Endothelial cell of umbilical vein (primary cell): ENCODE results near the gene VAT1. TPM values are rescaled to one million over a fixed set of nuclear protein-coding genes. Genes with fewer than 3 reads are reported as not detected.

Experiments used
- BruUV-seq: library from RNA; stranded (reverse); fragments of 400-500 nt; replicated peaks from 2 replicates; lab custom pipeline; 2021; lab: Mats Ljungman, UMichigan
- CTCF ChIA-PET: fragments of 300-600, 350-600 bp; sonication (Branson Sonifier 250); formaldehyde crosslinking; loops from one replicate; lab custom pipeline; 2021; ENCODE audit warnings: antibody characterized with exemption, inconsistent platforms; lab: Charles Lee
- POLR2A ChIA-PET: fragments of 300-600, 350-600 bp; sonication (Branson Sonifier 250); formaldehyde crosslinking; loops from one replicate; lab custom pipeline; 2021; ENCODE audit warnings: antibody characterized with exemption, inconsistent platforms; lab: Charles Lee
- DNase-seq: peaks from one replicate; pipeline ENCODE4 v3.0.0-alpha.2; 2011; ENCODE audit warnings: low read depth, low spot score
- FAIRE-seq: peaks from 2 replicates; lab custom pipeline; 2011; peaks lifted over from hg19 to GRCh38; lab: Jason Lieb, UNC
- H2AFZ ChIP-seq: 2 replicates; pipeline ENCODE4 v1.6.0; 2012; ENCODE audit warnings: low read depth, low read length, control low read depth, inconsistent platforms
- H3K27ac ChIP-seq: 2 replicates; pipeline ENCODE4 v1.5.1; 2011; ENCODE audit warnings: low read depth, mild to moderate bottlenecking, control low read depth, low read length, moderate library complexity; ENCODE audit not compliant: insufficient read depth
- H3K27me3 ChIP-seq, 2 experiments: 2 replicates each; pipeline versions ENCODE4 v1.6.0 to v1.6.1; 2011; ENCODE audit warnings: low read length in 2 of 2, mixed read lengths in 1 of 2; ENCODE audit not compliant: control insufficient read depth in 2 of 2, insufficient read depth in 2 of 2
- H3K36me3 ChIP-seq, 2 experiments: 2 replicates in 1 of 2; 3 replicates in 1 of 2; pipeline ENCODE4 v1.5.1; 2011; ENCODE audit warnings: low read length in 2 of 2, mild to moderate bottlenecking in 1 of 2, moderate library complexity in 1 of 2; ENCODE audit not compliant: control insufficient read depth in 2 of 2, insufficient read depth in 2 of 2; ENCODE audit errors: extremely low read depth in 1 of 2
- H3K4me1 ChIP-seq: 3 replicates; pipeline ENCODE4 v1.5.1; 2011; ENCODE audit warnings: mild to moderate bottlenecking, low read length; ENCODE audit not compliant: control insufficient read depth, insufficient read depth; ENCODE audit errors: extremely low read depth
- H3K4me2 ChIP-seq: 2 replicates; pipeline ENCODE4 v1.6.1; 2011; ENCODE audit warnings: low read length, control low read depth, mixed read lengths; ENCODE audit not compliant: insufficient read depth
- H3K4me3 ChIP-seq, 3 experiments: fragments of 200-600 bp in 1 of 3; sonication (generic), shearing (Covaris generic) in 1 of 3; replicated peaks in 1 of 3; 2 replicates each; pipeline ENCODE4 v1.5.1; 2011 to 2016; ENCODE audit warnings: control low read depth in 3 of 3, low read length in 3 of 3, mild to moderate bottlenecking in 2 of 3, inconsistent platforms in 1 of 3, low read depth in 1 of 3, moderate library complexity in 1 of 3; ENCODE audit not compliant: insufficient read depth in 1 of 3
- H3K79me2 ChIP-seq: 2 replicates; pipeline ENCODE4 v1.6.0; 2012; ENCODE audit warnings: low read length, inconsistent platforms; ENCODE audit not compliant: control insufficient read depth, insufficient read depth
- H3K9ac ChIP-seq: replicated peaks from 2 replicates; pipeline ENCODE3; 2011; ENCODE audit warnings: low read length, control low read depth; ENCODE audit not compliant: insufficient read depth; ENCODE audit errors: extremely low read depth
- H3K9me1 ChIP-seq: replicated peaks from 3 replicates; pipeline ENCODE4 v1.6.0; 2011; ENCODE audit warnings: mild to moderate bottlenecking, low read length; ENCODE audit not compliant: control insufficient read depth, insufficient read depth; ENCODE audit errors: extremely low read depth
- H3K9me3 ChIP-seq: replicated peaks from 2 replicates; pipeline ENCODE4 v1.5.1; 2012; ENCODE audit warnings: low read length, inconsistent platforms; ENCODE audit not compliant: control insufficient read depth, insufficient read depth
- H4K20me1 ChIP-seq: replicated peaks from 2 replicates; pipeline ENCODE3; 2011; ENCODE audit warnings: mild to moderate bottlenecking, low read length; ENCODE audit not compliant: control insufficient read depth, insufficient read depth; ENCODE audit errors: extremely low read depth
- CTCF ChIP-seq, 2 donors: IDR thresholded peaks; 1 replicate in 1 of 2; 2 replicates in 1 of 2; pipeline ENCODE4 v1.5.1; 2011; ENCODE audit warnings: low read length in 2 of 2, mild to moderate bottlenecking in 2 of 2, moderate library complexity in 2 of 2, control low read depth in 1 of 2, inconsistent platforms in 1 of 2, low read depth in 1 of 2; ENCODE audit not compliant: insufficient read depth in 1 of 2; ENCODE audit errors: extremely low read depth in 1 of 2
- EZH2 ChIP-seq: IDR thresholded peaks from 2 replicates; pipeline ENCODE4 v1.6.1; 2012; ENCODE audit warnings: borderline replicate concordance, low read depth, mild to moderate bottlenecking, moderate library complexity, low read length, inconsistent platforms; ENCODE audit not compliant: severe bottlenecking
- FOS ChIP-seq: IDR thresholded peaks from 2 replicates; pipeline ENCODE4 v1.6.1; 2011; ENCODE audit warnings: mild to moderate bottlenecking, low read length, moderate library complexity, borderline replicate concordance; ENCODE audit not compliant: insufficient read depth
- GATA2 ChIP-seq: IDR thresholded peaks from 2 replicates; pipeline ENCODE4 v1.7.0; 2011; ENCODE audit warnings: low read depth, mild to moderate bottlenecking, moderate library complexity, mixed read lengths, low read length; ENCODE audit not compliant: insufficient read length, insufficient read depth
- JUN ChIP-seq: IDR thresholded peaks from 2 replicates; pipeline ENCODE4 v1.6.1; 2011; ENCODE audit warnings: borderline replicate concordance, low read depth; ENCODE audit not compliant: insufficient read length, insufficient read depth
- MAX ChIP-seq: IDR thresholded peaks from 2 replicates; pipeline ENCODE4 v1.6.1; 2011; ENCODE audit not compliant: insufficient read depth, insufficient read length
- MYC ChIP-seq: IDR thresholded peaks from one replicate; pipeline ENCODE4 v1.6.1; 2011; ENCODE audit warnings: mild to moderate bottlenecking, low read depth, low read length
- POLR2A ChIP-seq: IDR thresholded peaks from 2 replicates; pipeline ENCODE4 v1.6.1; 2012; ENCODE audit warnings: low read depth, mild to moderate bottlenecking, control low read depth, low read length
- POLR2AphosphoS5 ChIP-seq: IDR thresholded peaks from 2 replicates; pipeline ENCODE4 v1.6.1; 2012; ENCODE audit warnings: low read depth, mild to moderate bottlenecking, control low read depth, low read length, moderate library complexity; ENCODE audit not compliant: insufficient read depth
- dilution Hi-C: fragments of 300-500 bp; cut with MboI; formaldehyde crosslinking; loops from one replicate; pipeline ENCODE4 v1.15.0; 2019; ENCODE audit warnings: low sequenced_read_pairs; ENCODE audit not compliant: extremely low pct_ligation_motif_present
- intact Hi-C: fragments of 100-400 bp; cut with micrococcal nuclease; formaldehyde crosslinking; loops from one replicate; pipeline ENCODE4 v1.10.0; 2022
- polyA plus RNA-seq, 4 experiments: library from polyadenylated mRNA; depleted of rRNA in 3 of 4; stranded (reverse) in 3 of 4; unstranded in 1 of 4; fragments of >200 nt; gene quantifications; 2 replicates each; pipeline versions ENCODE4 v1.2.1 to v1.2.3, GENCODE V29; 2011 to 2012; ENCODE audit warnings: missing spikeins in 1 of 4
- total RNA-seq: library from RNA; stranded (reverse); gene quantifications from 2 replicates; pipeline ENCODE4 v1.2.3, GENCODE V29; 2021

The VAT1 gene
- total and polyA plus RNA-seq, 2 donors (not counting 3 experiments of a cell fraction or from before 2014, with no cell fraction given), result 339 to 482 TPM

GRCh38 chr17:43040655-43041054 lies 18.5 kb upstream of the VAT1 start:
- intact Hi-C loops (no loop called here), dilution Hi-C loops (no loop called here)
- no peaks in the 10 kb centered on the region for H3K4me1 ChIP-seq
- ChIA-PET CTCF (no interaction called here), POLR2A (no interaction called here)
- DNase-seq (no peak), FAIRE-seq (no peak)
- BruUV-seq, result no TSS peak
- TF ChIP-seq JUN (no peak), POLR2A (no peak), GATA2 (no peak), CTCF (IDR thresholded peaks at IDR 0.05; ENCODE audit: extremely low read depth in 1 of 2, insufficient read depth in 1 of 2, low read depth in 1 of 2, low read length in 2 of 2) (no peak), MYC (no peak), POLR2AphosphoS5 (no peak), MAX (no peak), EZH2 (no peak), FOS (no peak)
- H3K9ac ChIP-seq, result no peak overlapping the region
- H3K9me3 ChIP-seq, result no peaks in the 10 kb centered on the region
- H3K4me2 ChIP-seq, result no peak overlapping the region
- no peaks in the 10 kb centered on the region for H3K79me2 ChIP-seq
- H2AFZ ChIP-seq, result no peak overlapping the region
- no peaks in the 10 kb centered on the region for H3K27me3 ChIP-seq
- H4K20me1 ChIP-seq, result no peaks in the 10 kb centered on the region
- no peak overlapping the region for H3K27ac ChIP-seq
- H3K9me1 ChIP-seq, result no peaks in the 10 kb centered on the region
- H3K4me3 ChIP-seq, result no peak overlapping the region
- no peaks in the 10 kb centered on the region for H3K36me3 ChIP-seq
